GM18520 (cell line): Measurements from ENCODE around the gene LSP1.

Source experiments
- ATAC-seq: cut with Tn5 transposase; IDR thresholded peaks from one replicate; pipeline ENCODE4 v1.9.1; 2021; ENCODE audit not compliant: unreplicated experiment

Gene LSP1

DNA sequence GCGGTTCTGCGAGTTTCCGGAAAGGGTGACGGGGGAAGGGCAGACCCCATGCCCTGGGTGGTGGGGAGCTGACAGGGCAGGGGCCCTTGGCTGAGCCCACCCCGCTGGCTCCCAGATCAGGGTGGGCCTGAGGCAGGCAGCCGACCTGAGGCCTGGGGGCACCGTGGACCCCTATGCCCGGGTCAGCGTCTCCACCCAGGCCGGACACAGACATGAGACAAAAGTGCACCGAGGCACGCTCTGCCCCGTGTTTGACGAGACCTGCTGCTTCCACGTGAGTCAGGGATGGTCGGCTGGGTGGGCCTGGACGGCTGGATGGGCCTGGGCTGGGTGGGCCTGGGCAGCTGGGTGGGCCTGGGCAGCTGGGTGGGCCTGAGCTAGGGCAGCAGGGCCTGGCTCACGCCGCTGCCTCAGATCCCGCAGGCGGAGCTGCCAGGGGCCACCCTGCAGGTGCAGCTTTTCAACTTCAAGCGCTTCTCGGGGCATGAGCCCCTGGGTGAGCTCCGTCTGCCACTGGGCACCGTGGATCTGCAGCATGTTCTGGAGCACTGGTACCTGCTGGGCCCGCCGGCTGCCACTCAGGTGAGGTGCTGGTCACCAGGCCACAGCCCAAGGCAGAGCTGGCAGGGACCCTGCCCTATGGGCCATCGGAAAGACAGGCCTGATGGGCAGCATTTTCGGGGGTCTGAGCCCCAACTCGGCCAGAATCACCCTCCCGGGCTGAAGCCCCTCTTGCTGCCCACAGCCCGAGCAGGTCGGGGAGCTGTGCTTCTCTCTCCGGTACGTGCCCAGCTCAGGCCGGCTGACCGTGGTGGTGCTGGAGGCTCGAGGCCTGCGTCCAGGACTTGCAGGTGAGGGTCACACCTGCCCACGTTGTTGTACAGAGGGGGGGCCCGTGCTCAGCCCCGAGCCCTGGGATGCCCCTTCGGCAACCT, 16.6 kb upstream of the LSP1 start:
- ATAC-seq, result no peak

DNA sequence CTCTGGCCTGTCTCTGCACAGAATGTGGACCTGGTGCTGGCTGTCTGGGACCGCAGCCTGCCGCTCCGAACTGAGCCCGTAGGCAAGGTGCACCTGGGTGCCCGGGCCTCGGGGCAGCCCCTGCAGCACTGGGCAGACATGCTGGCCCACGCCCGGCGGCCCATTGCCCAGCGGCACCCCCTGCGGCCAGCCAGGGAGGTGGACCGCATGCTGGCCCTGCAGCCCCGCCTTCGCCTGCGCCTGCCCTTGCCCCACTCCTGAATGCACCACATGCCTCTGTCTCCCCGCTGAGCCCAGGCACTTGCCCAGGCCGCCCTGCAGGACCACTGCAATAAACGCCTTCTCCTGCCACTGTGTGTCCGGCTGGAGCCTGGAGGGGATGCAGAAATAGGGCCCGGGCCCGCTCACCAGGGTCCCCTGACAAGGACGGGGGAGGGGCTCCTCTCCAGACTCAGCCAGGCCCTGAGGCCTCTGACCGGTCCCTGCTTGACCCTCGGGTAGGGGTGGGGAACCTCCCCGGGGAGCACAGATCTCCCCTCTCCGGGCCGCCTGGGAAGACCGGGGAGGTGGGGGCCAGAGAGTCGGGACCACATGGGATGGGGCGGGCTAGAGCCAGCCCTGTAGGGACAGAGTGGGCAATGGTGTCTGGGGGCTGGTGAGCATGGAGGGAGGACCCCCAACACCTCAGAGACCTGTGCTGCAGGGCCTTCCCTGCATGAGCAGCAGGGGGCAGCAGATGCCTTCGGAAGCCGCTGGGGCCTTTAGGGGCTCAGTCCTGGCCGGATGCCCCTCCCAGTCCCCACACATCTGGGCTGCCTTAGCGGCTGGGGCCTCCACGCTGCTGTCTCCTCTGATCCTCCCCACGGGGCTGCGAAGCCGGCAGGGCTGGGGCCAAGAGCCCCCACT, 15.5 kb upstream of the LSP1 start:
- ATAC-seq, result no peak

DNA sequence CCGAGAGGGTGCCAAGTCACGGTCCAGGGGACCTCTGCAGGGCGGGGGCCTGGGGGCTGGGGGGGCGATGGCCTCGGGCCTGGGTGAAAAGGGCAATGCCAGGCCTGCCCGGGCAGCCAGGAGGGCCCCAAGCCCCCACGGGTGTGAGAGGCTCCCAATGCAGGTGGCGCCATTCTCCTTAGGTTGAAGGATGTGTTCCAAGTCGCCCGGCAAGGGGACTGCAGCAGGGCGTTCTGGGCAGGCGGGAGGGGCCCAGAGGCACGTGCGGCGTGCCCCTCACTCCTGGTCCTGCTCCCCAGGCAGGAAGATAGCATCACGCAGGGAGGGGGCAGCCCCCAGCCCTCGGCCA, 14.8 kb upstream of the LSP1 start:
- no peak for ATAC-seq

DNA sequence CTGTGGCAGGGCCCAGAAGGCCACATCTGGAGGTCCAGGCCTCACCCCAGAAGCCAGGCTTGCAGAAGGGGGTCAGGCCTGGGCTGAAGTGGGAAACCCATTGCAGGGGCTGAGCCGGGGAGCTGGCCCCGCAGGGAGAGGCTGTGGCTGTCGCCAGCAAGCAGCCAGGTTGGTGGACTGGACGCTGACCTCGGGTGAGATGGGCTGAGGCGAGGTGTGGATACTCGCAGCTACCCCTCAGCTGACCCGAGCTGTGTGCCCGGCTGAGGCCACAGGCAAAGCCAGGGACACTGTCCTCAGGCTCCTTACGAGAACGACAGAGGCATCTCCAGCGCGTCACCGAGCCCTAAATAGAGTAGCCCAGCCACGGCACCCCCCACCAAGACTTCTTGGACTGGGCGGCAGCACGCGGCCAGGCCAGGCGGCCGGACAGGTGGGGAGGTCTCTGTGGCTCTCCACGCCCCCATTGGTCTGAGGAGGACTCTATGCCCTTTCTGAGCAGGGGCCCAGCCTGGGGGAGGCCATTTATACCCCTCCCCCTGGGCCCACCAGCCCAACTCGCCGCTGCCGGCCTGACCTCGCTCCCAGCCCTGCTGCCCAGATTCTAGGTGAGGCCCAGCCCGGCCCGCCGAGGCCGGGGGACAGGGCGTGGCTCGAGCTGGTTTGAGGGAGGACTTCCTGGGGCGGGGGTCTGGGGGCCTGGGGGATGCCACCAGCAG, 14.3 kb upstream of the LSP1 start, which contains the start of gene TNNI2:
Gene TNNI2 (plus strand): TSS at position 556 of the 719 bp plus-strand sequence. CDS start 716 bp downstream, outside the sequence.
- no peak for ATAC-seq

DNA sequence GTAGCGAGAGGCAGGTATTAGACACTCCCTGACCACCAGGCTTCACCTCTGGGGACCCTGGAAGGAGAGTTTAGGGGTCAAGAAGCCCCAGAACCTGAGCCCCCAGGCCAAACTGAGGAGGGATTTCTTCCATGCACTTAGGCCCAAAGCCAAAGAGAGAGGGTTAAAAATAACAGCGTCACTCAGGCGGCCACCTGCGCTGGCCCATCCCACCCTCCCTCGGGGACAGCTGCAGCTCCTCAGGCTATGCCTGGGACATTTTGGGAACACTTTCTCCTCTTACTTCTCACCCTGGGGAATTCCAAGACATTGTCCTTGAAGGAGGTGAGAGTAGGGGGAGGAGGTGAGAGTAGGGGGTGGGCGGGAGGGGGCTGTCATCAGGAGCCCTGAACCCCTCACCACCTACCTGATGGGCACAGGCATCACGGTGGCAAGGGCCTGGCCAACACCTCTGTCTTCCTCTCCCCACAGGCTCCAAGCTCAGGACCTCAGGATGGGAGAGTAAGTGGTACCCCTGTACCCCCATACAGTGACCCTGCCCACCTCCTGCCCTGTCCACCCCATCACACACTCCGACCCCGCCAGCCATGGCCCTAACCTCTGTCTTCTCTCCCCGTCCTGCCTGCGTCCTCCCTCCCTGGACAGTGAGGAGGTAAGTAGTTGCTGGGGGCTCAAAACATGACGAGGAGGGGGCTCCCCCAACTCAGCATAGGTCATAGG, 13.5 kb upstream of the LSP1 start:
- no peak for ATAC-seq

DNA sequence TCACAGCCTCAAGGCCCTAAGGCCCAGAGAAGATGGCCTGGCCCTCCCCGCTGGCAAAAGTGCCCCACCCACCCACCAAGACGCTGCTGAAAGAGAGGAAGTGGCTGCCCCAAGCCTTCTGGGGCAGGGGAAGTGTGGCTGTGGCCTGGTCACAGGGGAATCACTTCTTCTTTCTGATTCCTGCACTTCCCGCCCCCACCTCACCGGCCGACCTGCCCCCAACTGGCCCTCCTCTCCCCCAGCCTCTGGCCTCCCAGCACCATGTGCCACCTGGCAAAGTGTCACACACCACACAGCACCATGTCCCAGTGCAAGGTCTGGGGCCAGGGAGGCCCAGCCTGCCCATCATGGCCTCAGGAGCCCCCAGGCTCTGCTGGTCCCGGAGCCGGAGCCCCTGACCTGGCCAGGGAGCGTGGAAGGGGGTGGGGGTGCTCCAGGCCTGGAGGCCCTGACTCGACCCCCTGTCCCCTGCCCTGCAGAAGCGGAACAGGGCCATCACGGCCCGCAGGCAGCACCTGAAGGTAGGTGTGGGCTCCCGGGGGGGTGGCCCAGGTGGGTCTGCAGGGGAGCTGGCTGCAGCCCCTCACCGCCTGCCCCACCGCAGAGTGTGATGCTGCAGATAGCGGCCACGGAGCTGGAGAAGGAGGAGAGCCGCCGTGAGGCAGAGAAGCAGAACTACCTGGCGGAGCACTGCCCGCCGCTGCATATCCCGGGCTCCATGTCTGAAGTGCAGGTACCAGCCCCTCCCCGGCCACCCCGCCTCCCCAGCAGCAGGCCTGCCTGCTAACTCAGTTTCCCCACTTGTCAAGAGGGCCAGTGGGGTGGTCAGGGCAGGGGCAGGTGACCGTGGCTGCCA, 12.7 kb upstream of the LSP1 start:
- ATAC-seq, result no peak

DNA sequence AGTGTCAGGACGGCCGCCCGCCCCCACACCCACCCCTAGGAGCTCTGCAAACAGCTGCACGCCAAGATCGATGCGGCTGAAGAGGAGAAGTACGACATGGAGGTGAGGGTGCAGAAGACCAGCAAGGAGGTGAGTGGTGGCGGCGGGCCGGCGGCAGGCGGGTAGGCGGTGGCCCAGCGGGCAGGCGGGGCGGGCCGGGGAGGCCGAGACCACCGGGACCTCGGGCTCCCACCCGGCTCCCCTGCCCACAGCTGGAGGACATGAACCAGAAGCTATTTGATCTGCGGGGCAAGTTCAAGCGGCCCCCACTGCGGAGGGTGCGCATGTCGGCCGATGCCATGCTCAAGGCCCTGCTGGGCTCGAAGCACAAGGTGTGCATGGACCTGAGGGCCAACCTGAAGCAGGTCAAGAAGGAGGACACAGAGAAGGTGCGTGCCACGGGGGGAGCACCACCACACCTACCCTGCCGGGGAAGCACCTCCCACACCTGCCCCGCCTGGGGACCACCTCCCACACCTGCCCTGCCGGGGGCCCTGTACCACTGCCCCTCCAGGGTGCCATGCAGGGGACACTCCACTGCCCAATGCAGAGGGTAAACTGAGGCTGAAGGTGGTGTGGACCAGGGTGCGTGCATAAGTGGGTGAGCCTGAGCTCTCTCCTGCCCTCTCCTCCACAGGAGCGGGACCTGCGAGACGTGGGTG, 12.0 kb upstream of the LSP1 start:
- no peak for ATAC-seq

DNA sequence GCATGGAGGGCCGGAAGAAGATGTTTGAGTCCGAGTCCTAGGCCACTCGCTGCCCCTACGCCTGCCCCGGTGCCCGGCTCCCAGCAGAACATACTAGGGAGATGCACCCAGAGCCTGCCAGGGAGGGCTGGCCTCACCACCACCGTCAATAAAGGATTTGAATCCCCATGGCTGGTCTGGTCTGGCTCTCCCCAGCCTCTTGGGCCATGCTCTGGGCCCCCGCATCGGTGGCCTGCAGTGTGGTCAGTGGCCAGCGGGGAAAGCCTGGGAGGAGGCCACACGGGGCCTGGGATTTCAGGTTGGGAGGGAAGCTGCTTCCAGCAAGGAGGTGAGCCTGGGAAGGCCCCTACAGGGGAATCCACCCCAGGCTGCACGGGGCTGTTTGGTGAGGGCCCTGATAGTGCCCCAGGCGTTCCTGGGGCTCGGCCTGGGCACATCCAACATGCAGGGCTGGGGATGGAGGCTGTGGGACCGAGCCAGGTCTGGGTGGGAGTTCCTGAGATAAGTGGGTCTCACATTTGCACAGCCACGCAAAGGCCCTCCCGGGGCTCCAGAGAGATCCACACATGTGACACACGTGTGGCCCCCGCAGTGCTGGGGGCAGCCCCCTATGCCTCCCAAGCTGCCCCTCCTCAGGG, 11.3 kb upstream of the LSP1 start:
- no peak for ATAC-seq

DNA sequence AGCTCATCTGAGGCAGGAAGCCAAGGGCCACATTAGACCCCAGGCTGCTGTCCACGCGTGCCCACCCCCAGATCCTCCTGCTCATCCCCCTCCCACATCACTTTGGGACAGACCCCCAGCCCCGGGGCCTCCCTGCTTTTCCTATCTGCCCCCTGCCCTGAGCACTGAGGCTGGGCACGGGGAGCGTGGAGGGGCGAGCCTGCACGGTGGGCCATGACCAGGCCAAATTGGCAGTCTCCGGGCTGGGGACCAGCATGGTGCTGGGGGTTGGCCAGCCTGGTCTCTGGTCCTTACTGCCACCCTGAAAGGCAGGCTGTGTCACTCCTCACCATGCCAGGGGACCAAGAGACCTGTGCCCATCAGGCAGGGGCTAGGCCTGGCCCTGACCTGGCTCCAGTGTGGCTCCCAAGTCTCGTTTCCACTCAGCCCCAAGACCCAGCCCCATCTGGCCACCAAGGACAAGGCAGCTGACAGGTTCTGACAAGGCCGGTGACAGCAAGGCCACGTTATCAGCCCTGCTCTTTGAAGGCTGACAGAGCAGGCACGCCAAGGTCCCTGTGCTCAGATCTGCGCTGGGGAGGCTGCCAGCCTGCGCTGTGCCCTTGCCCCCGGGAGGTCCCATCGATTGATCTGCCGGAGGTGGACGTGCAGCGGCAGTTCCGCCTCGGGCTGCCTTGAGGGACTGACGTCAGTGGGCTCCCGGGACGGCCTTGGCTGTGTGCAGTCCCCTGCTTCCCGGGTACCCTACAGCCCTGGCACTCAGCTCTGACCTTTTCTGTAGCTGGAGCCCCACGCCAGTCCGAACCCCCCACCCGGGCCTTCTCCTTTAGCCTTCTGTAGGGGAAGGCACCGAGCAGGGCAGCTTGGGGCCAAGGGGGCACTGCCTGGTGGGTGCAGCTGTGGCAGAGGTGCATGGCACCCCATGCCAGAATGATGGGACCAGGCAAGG, 10.5 kb upstream of the LSP1 start:
- no peak for ATAC-seq

DNA sequence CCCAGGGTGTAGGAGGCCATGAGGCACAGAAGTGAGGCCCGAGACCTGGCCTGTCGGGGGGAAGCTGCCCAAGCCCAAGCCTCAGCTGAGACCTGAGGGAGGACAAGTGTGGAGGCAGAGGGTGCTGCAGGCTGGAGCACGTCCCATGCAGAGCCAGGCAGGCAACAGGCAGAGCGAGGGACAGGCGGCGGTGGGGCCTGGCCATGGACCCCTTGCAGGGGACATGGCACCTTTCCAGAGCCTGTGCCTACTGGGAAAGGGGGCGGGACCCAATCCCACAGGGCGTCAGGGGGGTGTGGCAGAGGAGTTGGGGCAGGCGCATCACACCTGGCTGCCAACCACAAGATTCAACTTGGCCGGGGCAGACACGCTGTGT, 9.8 kb upstream of the LSP1 start:
- ATAC-seq, result no peak

DNA sequence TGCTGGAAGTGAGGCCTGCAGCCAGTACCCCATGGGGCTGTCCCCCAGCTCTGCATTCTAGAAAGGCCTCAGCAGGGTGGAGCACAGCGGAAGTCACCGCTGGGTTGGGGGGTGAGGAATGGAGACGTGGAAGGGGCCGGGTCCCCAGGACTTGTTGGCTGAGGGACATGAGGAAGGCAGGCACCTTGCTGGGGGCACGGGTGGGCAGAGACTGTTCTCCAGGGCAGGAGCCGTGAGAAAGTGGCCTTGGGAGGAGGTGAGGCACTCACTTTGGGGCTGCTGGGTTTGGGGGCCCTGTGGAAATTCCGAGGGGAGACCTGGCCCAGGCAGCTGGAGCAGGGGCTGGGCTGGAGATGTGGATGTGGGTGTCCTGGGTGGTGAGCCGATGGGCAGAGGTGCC, 9.1 kb upstream of the LSP1 start:
- ATAC-seq, result no peak

DNA sequence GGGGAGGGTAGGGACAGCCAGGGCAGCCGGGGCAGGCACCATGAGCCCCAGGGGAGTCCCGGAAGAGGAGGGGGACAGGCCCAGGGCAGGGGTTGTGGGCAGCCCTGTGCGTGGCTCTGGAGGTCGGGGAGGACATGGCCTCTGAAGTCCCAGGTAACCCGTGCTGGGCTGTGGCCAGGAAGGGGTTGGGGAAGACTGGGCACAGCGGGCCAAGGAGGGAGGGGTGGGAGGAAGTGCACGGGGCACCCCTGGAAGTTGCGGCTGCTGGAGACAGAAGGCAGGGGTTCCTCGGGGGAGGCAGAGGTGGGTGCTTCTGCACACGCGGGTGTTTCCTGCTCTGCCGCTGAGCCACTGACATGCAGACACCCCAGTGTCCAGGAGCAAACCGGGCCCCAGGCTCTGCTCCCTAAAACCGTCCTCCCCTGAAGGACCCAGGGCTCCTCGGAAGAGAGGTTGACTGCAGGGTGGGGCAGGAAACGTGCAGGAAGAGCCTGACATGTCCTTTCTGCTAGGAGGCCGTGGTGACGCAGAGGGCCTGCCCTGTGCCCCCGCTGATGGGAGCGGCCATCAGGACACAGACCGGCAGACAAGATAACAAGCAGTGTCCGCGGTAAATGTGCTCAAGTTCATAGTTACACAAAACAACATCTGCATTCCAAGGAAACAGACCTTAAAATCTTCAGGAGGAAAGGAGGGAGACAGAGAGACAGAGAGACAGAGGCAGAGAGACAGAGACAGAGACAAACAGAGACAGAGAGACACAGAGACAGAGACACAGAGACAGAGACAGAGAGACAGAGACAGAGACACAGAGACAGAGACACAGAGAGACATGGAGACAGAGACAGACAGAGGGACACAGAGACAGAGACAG, 8.4 kb upstream of the LSP1 start:
- no peak for ATAC-seq

DNA sequence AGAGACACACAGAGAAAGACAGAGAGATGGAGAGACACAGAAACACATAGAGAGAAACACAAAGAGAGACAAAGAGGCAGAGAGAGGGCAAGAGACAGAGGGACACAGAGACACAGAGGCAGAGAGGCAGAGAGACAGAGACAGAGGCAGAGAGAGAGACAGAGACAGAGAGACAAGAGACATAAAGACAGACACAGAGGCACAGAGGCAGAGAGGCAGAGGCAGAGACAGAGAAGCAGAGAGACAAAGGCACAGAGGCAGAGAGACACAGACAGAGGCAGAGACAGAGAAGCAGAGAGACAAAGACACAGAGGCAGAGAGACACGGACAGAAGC, 7.8 kb upstream of the LSP1 start:
- ATAC-seq, result no peak

DNA sequence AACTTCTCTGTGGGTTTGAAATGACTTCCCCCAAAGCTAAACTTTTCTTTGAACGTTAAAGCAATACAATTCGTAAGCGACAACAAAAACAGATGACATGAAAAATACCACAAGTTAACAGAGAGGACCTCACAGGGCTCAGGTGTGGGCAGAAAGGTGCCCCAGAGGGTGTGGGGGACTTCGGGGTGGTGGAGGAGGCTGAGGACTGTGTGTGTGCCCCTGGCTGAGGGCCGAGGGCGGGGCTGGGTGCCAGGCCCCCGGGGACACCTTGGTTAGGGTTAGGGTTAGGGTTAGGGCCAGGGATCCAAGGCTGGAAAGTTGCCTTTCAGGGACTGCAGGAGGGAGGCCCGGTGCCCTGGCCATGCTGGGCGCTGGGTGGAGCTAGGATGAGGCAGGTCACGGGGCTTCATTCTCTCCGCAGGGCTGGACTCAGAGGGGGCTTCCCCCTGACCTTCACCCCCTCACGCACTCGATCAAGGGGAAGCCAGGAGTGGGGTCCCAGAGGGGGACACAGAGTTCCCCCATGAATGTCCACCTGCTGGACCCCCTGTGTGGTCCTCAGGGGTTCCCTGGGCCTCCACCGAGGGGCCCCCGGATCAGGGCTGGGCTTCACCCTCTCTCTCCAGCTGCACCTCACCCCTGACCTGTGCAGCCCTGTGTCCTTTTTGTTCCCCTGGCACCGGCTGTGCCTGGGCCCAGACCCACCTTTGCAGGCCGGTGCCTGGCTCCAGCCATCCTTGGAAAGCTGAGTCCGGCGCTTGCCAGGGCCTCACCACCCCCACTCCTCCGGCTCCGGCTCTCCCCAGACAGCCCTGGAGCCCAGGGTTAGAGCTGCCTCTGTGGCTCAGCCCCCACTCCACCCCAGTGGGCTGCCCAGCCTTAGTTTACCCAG, 7.1 kb upstream of the LSP1 start:
- ATAC-seq, result no peak

DNA sequence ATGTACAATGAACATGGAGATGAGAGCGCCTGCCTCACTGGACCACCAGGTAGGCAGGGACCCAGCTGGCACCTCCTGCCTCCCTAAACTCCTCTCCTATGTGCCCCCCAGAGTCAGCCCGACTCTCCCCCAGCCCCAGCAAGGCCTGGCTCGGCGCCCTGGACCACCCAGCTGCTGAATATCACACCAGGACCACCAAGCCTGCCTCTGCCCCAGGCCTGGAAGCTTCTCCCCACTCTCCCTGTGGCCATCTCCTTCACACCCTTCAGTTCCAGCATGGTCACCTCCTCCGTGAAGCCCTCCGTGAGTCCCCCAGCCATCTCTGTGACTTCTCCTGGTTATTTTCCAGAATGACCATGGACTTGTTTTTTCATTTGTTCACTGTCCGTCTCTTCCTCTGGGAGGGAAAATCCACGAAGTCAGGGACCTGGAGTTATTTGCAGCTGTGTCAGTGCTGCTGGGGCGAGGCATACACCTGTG, 6.4 kb upstream of the LSP1 start:
- ATAC-seq, result no peak
